NCI-H2196 treated with DMSO at 0.1 percent for 48 hours (cell line): ENCODE measurements around the gene SMARCA4.

Experiments
- DNase-seq: peaks from one replicate; lab custom pipeline; 2025; ENCODE audit not compliant: unreplicated experiment; lab: John Stamatoyannopoulos, UW

Gene SMARCA4

DNA sequence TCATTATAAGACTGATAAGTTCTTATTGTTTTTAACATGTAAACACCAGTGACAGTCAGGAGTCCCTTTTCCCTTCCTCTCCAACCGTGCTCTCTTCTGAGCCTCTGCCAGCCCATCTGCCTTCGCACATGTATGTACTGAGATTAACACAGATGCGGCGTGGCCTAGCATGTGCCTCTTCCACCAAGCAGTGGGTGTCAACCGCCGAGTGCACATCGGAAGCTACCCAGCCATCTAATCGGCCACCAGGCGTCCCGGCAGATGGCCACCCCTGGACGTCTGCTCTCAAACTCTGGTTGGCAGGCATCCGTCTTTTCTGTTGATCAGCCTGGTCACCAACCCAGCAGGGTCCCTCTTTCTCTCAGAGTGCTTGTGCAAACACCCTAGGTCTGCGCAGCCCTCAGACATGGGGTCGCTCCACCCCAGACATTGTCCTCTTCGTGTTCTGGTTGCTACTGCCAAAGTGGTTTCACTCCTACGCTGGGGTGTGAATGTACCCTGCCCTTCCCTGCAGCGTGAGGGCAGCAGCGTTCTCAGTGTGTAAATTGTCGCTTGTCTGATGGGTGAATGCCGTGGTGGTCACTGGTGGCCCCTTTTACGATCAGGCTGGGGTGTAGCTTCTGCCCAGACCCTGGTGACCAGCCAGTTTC, 70.7 kb downstream of the SMARCA4 start:
- DNase-seq, result no peak

GRCh38 chr19:11033251-11033650, 72.4 kb downstream of the SMARCA4 start:
- no peak for DNase-seq

GRCh38 chr19:11033763-11034162, 72.9 kb downstream of the SMARCA4 start:
- DNase-seq, result no peak

- DNase-seq, result no peak
Observed at GRCh38 chr19:11034449-11035213, 73.8 kb downstream of the SMARCA4 start.

DNA sequence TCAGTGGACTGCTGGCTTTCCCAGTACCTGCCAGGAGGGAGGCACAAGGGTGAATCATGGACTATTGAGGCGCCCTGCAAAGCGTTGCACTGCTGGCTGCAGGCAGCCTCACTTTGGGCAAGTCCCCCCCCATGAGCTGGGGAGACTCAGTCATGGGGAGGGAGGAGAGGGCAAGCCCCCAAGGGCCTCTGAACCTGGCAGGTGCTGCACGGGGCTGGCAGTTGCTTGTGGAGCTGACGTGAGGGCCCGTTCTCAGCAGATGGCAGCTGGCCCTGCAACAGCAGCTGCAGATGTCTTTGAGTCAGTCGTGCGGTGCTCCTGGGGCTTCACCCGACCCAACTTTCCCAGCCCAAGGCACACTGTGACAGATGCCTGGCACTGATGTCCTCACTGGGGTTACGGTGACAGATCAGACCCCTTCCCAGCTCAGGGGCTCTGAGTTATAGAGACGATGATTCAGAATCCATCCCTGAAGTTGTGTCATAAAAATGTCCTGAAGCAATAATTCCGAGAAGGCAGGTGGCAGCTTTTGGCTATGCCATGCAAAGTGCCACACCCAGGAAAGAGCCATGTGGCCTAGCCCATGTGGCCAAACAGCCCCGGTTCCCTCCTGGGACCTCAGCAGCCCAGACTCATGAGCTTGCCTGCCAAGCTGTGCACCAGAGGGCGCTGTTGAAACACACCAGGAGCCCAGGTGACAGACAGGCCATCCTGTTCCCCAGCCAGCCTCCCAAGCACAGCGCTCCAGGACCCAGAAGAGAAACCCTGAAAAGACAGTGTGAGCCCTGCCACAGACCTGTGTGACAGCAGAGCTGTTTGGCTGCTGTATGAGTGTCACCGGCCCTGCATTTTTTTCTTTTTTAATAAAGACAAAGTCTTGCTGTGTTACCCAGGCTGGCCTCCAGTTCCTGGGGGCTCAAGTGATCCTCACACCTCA, 74.9 kb downstream of the SMARCA4 start:
- peak; percentile 61 for DNase-seq

DNA sequence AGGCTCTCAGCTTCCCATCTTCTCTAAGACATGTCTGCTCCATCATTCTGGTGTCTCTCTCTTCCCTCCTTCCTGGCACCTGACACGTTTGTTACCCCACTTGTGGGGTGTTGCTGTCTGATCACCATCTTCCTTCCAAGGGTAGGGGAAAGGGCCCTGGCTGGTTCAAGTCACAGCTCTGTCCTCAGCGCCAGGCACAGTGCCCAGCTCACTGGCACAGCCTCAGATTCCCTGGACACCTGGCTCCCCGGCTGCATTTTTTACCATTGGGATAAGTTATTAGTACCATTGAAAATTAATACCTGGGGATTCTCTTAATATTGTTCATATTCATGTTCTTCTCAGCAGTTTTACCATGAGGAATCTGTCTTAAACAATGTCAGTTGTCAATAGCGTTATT, 77.7 kb downstream of the SMARCA4 start:
- no peak for DNase-seq

GRCh38 chr19:11041194-11041593, 80.4 kb downstream of the SMARCA4 start:
- DNase-seq, result no peak

GRCh38 chr19:11041966-11042627, 81.3 kb downstream of the SMARCA4 start:
- DNase-seq, result peak; percentile 50

GRCh38 chr19:11044431-11044830, 83.6 kb downstream of the SMARCA4 start:
- DNase-seq, result no peak

DNA sequence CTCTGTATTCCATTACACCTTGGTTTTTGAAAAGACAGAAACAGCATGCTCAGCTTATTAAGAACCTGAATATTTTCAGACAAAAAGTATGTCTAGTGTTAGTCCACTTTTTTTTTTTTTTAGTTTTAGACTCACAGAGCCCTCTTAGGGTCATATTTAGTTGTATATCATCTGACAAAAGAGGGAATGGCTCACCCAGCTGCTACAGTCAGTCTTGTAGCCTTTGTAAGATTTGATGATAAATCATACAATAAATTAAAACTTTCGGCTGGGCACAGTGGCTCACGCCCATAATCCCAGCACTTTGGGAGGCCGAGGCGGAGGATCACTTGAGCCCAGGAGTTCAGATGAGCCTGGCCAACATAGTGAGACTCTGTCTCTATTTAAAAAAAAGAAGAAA, 84.7 kb downstream of the SMARCA4 start:
- DNase-seq, result no peak

- DNase-seq, result no peak
Observed at GRCh38 chr19:11046605-11047354, 86.0 kb downstream of the SMARCA4 start.

DNA sequence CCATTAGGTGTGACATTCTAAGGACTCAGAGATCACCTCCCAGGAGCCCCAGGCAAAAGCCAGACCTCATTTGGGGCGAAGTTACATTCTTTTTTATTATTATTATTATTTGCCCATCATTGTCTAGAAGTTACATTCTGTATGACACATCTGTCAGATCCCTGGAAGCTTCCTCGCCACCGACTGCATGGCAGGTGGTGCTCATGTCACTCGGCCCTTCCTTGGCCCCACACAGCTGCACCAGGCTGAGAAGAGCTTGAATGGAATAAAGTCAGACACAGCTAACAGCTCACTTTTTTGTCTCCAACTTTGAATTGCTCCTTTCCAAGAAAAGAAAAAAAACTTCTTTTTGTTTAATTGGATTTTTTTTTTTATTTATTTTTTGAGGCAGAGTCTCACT, 87.0 kb downstream of the SMARCA4 start:
- DNase-seq, result no peak

DNA sequence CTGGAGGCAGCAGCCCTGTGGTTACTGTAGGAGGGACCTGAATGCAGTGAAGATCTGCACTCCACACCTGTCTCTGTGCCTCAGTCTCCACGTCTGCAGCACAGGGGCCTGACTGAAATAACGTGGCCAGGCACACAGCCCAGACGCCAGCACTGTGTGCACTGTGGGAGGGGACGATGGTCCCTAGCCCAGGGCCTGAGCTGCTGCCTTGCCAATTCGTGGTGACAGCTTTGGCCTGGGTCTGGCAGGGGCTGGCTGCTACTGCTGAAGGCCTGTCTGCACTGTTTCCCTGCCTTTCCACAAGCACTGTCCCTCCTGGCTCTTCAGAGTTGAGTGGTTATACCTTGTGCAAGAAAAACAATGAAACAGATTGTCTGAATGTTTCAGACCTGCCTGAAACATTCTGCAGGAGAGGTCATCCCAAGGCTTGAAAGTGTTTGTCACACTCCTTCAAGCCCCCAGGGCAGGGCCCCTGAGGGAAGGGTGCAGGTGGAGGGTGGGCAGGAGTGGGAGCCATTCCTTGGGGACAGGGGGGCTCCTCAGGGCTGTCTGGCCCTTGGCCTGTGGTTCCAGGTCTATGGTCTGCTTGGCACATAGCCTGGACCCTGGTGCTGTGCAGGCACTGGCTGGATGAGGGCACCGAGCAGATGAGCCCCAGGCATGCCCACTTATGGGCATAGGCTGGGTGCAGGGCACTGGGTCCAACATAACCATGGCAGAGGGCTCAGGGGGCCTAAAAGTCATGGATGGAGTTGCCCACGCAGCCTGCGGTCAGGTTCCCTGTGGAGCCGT, 89.7 kb downstream of the SMARCA4 start:
- DNase-seq, result no peak

DNA sequence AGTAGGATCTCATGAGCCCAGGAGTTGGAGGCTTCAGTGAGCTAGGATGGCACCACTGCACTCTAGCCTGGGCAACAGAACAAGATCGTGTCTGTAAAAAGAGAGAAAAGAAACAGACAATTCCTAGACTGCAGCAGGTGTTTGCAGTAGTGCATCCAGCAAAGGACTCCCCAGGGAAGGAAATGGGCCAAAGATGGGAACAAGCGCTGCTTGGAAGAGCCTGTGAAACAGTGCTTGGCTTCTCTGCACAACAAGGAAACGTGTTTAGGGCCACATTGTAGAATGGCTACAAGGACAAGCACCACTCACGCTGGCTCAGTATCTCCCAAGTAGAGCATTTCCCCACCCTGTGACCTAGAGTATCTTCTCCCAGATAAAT, 93.0 kb downstream of the SMARCA4 start:
- no peak for DNase-seq

DNA sequence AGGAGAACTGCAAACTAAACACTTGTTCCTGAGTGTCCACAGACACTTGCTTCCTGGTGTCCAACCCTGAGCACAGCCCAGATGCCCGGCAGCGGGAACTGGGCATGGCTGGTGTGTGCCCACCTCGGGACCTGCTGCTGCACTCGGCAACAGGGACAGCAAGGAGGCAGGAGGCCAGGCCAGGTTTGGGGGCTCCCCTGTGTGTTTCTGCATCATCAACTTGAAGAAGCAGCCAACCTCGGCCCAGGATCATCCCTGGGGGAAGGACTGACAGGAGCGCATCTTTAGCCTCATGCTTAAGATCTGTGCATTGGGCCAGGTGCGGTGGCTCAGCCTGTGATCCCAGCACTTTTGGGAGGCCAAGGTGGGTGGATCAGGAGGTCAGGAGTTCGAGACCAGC, 93.4 kb downstream of the SMARCA4 start:
- no peak for DNase-seq

GRCh38 chr19:11054628-11055027, 93.8 kb downstream of the SMARCA4 start:
- no peak for DNase-seq

DNA sequence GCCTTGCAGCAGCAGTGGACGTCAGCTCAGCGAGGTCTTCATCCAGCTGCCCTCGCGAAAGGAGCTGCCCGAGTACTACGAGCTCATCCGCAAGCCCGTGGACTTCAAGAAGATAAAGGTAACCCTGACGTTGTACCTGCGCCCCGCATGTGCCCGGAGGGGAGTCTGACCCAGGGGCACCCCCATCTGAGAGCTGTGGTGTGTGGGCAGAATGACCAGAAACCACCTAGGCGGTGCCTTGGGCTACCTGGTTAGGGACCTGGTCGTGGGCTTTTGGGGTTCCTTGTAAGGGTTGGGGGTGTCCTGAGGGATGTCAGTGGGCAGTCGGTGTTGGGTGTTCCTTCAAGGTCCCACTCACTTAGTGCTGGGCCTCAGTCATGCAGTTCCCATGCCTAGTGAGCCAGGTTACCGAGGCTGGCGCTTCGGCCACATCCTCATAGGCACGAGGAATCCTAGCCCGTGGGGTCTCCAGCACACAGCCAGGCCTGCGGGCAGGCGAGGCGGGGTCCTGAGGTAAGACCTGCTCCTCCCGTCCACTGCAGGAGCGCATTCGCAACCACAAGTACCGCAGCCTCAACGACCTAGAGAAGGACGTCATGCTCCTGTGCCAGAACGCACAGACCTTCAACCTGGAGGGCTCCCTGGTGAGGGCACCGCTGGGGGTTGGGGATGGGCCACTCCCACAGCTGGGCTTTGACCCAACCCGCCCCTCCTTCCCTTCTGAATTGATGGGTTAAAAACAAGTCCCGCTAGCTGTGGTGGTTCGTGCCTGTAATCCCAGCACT, 97.6 kb downstream of the SMARCA4 start:
- DNase-seq, result no peak

DNA sequence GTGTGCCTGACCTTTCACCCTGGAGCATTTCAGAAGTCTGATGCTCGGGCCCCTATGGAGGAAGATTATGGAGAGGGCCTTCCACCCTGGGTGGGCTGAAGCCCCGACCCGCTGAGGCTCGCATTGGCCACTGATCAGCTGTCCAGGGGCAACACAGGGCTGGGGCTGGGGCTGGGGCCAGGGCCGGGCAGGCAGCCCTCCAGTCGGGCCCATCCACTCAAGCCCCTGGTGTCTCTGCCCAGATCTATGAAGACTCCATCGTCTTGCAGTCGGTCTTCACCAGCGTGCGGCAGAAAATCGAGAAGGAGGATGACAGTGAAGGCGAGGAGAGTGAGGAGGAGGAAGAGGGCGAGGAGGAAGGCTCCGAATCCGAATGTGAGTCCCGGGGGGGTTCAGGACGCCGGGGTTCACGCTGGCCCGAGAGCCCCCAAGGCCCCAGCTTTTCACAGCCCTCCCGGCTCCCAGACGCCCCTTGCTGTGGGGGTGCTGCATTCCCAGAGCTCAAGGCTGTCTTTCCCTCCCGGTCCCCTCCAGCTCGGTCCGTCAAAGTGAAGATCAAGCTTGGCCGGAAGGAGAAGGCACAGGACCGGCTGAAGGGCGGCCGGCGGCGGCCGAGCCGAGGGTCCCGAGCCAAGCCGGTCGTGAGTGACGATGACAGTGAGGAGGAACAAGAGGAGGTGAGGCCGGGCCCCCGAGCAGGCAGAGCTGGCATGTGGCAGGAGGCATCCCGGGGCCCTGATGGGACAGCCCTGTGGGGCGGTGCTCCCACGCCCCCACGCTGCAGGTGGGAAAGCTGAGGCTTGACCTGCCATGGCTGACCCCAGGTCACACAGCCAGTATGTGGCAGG, 98.9 kb downstream of the SMARCA4 start:
- DNase-seq, result no peak
